A549 (cell line): Measurements from ENCODE around the gene MCM3AP. TPM values are rescaled to one million over a fixed set of nuclear protein-coding genes. Genes with fewer than 3 reads are reported as not detected.
A peak's percentile ranks its signal among the peaks of the same experiment; 100 is the strongest.

ENCODE experiments used
- BHLHE40 ChIP-seq: IDR thresholded peaks from 2 replicates; pipeline ENCODE4 v1.6.1; 2012; ENCODE audit warnings: low read depth, low read length, inconsistent platforms
- CBX2 ChIP-seq: fragments of 200-600 bp; sonication (generic); IDR thresholded peaks from 2 replicates; pipeline ENCODE4 v1.6.1; 2016; ENCODE audit warnings: low read depth, mild to moderate bottlenecking, borderline replicate concordance
- CBX8 ChIP-seq: fragments of 200-600 bp; sonication (generic); IDR thresholded peaks from 2 replicates; pipeline ENCODE4 v1.6.1; 2016
- CHD4 ChIP-seq: fragments of 200-600 bp; sonication (generic); IDR thresholded peaks from 2 replicates; pipeline ENCODE4 v1.6.1; 2016; ENCODE audit warnings: antibody characterized with exemption, mild to moderate bottlenecking, borderline replicate concordance
- EHF ChIP-seq: fragments of 250-450 bp; sonication (Bioruptor Pico); IDR thresholded peaks from 2 replicates; pipeline ENCODE4 v1.5.0; 2020; ENCODE audit warnings: mild to moderate bottlenecking
- EP300 ChIP-seq, 2 experiments: fragments of >200 bp; sonication (Bioruptor Twin); formaldehyde crosslinking; IDR thresholded peaks; 2 replicates in 1 of 2; 3 replicates in 1 of 2; pipeline ENCODE4 v1.6.1; 2016 to 2017
- FOSB ChIP-seq: fragments of 250-450 bp; sonication (Bioruptor Pico); IDR thresholded peaks from 2 replicates; pipeline ENCODE4 v1.5.0; 2020; ENCODE audit warnings: mild to moderate bottlenecking, moderate library complexity
- FOXS1 ChIP-seq: fragments of 250-450 bp; sonication (Bioruptor Pico); IDR thresholded peaks from 2 replicates; pipeline ENCODE4 v1.5.0; 2020; ENCODE audit warnings: mild to moderate bottlenecking, moderate library complexity
- GATA3 ChIP-seq: IDR thresholded peaks from 2 replicates; pipeline ENCODE4 v1.6.1; 2012; ENCODE audit warnings: borderline replicate concordance
- HDAC2 ChIP-seq: fragments of 200-600 bp; sonication (generic); IDR thresholded peaks from 2 replicates; pipeline ENCODE4 v1.6.1; 2016
- HOXA7 ChIP-seq: fragments of 250-450 bp; sonication (Bioruptor Pico); IDR thresholded peaks from 2 replicates; pipeline ENCODE4 v1.5.0; 2020; ENCODE audit warnings: mild to moderate bottlenecking, moderate library complexity
- JUNB ChIP-seq: fragments of >200 bp; sonication (Bioruptor Twin); formaldehyde crosslinking; IDR thresholded peaks from 2 replicates; pipeline ENCODE4 v1.6.1; 2016
- KDM1A ChIP-seq: fragments of 200-600 bp; sonication (generic); IDR thresholded peaks from 2 replicates; pipeline ENCODE4 v1.6.1; 2016; ENCODE audit warnings: low read depth, mild to moderate bottlenecking
- KDM5A ChIP-seq: fragments of 200-600 bp; sonication (generic); IDR thresholded peaks from 2 replicates; pipeline ENCODE4 v1.6.1; 2016; ENCODE audit warnings: antibody characterized with exemption, mild to moderate bottlenecking
- MAZ ChIP-seq: fragments of 150-350 bp; IDR thresholded peaks from 2 replicates; pipeline ENCODE4 v1.6.1; 2014; ENCODE audit warnings: antibody characterized with exemption, low read depth, low read length, borderline replicate concordance
- MYC ChIP-seq: IDR thresholded peaks from 2 replicates; pipeline ENCODE4 v1.6.1; 2012; ENCODE audit warnings: mild to moderate bottlenecking, inconsistent platforms, low read length, improper control_type of control experiment, borderline replicate concordance
- NR3C1 ChIP-seq: fragments of >200 bp; sonication (Bioruptor Twin); formaldehyde crosslinking; IDR thresholded peaks from 3 replicates; pipeline ENCODE4 v1.6.1; 2017
- POLR2AphosphoS2 ChIP-seq: conservative IDR thresholded peaks from 2 replicates; pipeline ENCODE4 v1.6.1; 2012; ENCODE audit warnings: low read length, improper control_type of control experiment, inconsistent platforms
- RAD21 ChIP-seq, 2 experiments: fragments of >200 bp in 1 of 2; sonication (Bioruptor Twin) in 1 of 2; formaldehyde crosslinking in 1 of 2; IDR thresholded peaks in 1 of 2; conservative IDR thresholded peaks in 1 of 2; 2 replicates in 1 of 2; 3 replicates in 1 of 2; pipeline ENCODE4 v1.6.1; 2012 to 2018; ENCODE audit warnings: inconsistent platforms in 1 of 2
- RCOR1 ChIP-seq: fragments of 150-350 bp; IDR thresholded peaks from 2 replicates; pipeline ENCODE4 v1.6.1; 2014; ENCODE audit warnings: antibody characterized with exemption, low read length, low read depth
- RFX5 ChIP-seq: fragments of 450-650 bp; IDR thresholded peaks from 2 replicates; pipeline ENCODE4 v1.7.1; 2014; ENCODE audit warnings: antibody characterized with exemption, mild to moderate bottlenecking, moderate library complexity
- RNF2 ChIP-seq: fragments of 200-600 bp; sonication (generic); IDR thresholded peaks from 2 replicates; pipeline ENCODE4 v1.6.1; 2016; ENCODE audit warnings: low read depth, mild to moderate bottlenecking, antibody characterized with exemption, moderate library complexity, borderline replicate concordance
- SMC3 ChIP-seq: fragments of >200 bp; sonication (Bioruptor Twin); formaldehyde crosslinking; IDR thresholded peaks from 3 replicates; pipeline ENCODE4 v1.6.1; 2018; ENCODE audit warnings: inconsistent platforms
- SREBF2 ChIP-seq: fragments of 450-650 bp; IDR thresholded peaks from 2 replicates; pipeline ENCODE4 v1.6.1; 2014; ENCODE audit warnings: mild to moderate bottlenecking, moderate library complexity
- TFCP2L1 ChIP-seq: fragments of 250-450 bp; sonication (Bioruptor Pico); IDR thresholded peaks from 2 replicates; pipeline ENCODE4 v1.5.0; 2021; ENCODE audit warnings: mild to moderate bottlenecking
- TP53 ChIP-seq: fragments of 250-450 bp; sonication (Bioruptor Pico); IDR thresholded peaks from 2 replicates; pipeline ENCODE4 v1.5.0; 2021; ENCODE audit warnings: mild to moderate bottlenecking, moderate library complexity
- ZC3H11A ChIP-seq: fragments of 450-650 bp; IDR thresholded peaks from 2 replicates; pipeline ENCODE4 v1.6.1; 2014; ENCODE audit warnings: antibody characterized with exemption, mild to moderate bottlenecking
- ZFP36 ChIP-seq: fragments of 450-650 bp; IDR thresholded peaks from 2 replicates; pipeline ENCODE4 v1.6.1; 2014; ENCODE audit warnings: borderline replicate concordance; ENCODE audit not compliant: partially characterized antibody
- ZNF302 ChIP-seq: fragments of 250-450 bp; sonication (Bioruptor Pico); IDR thresholded peaks from 2 replicates; pipeline ENCODE4 v1.9.0; 2021; ENCODE audit warnings: inconsistent platforms, mild to moderate bottlenecking, moderate library complexity
- ZSCAN20 ChIP-seq: fragments of 250-450 bp; sonication (Bioruptor Pico); IDR thresholded peaks from 2 replicates; pipeline ENCODE4 v1.8.0; 2022; ENCODE audit warnings: mild to moderate bottlenecking, moderate library complexity
- polyA plus RNA-seq, 4 experiments: library from polyadenylated mRNA; depleted of rRNA in 3 of 4; stranded (reverse); fragments of >200 nt; fragmentation: RNase III in 1 of 4; extraction: RNeasy Plus Mini Kit Qiagen cat#74134 plus additional on column Dnase treatment in 1 of 4; gene quantifications; 2 replicates in 3 of 4; 3 replicates in 1 of 4; pipeline ENCODE4 v1.2.3, GENCODE V29; 2011 to 2017
- TF ChIP-seq, protein P1 (sequence below): fragments of >200 bp; sonication (Bioruptor Twin); formaldehyde crosslinking; IDR thresholded peaks from 3 replicates; pipeline ENCODE4 v1.6.1; 2016
- TF ChIP-seq, protein P2 (sequence below): fragments of >200 bp; sonication (Bioruptor Twin); formaldehyde crosslinking; IDR thresholded peaks from 2 replicates; pipeline ENCODE4 v1.6.1; 2016
- TF ChIP-seq, protein P3 (sequence below): IDR thresholded peaks from 2 replicates; pipeline ENCODE4 v1.6.1; 2012; ENCODE audit warnings: low read depth, borderline replicate concordance
- TF ChIP-seq, protein P4 (sequence below): IDR thresholded peaks from 2 replicates; pipeline ENCODE4 v1.6.1; 2012
- TF ChIP-seq, protein P5 (sequence below): IDR thresholded peaks from 2 replicates; pipeline ENCODE4 v1.6.1; 2012
- TF ChIP-seq, protein P6 (sequence below): fragments of 250-450 bp; sonication (Bioruptor Pico); IDR thresholded peaks from 2 replicates; pipeline ENCODE4 v1.5.0; 2020; ENCODE audit warnings: low read depth, mild to moderate bottlenecking, moderate library complexity
- TF ChIP-seq, protein P7 (sequence below): fragments of 200-600 bp; sonication (generic); IDR thresholded peaks from 2 replicates; pipeline ENCODE4 v1.6.1; 2016; ENCODE audit warnings: antibody characterized with exemption, mild to moderate bottlenecking, moderate library complexity

The MCM3AP gene
- polyA plus RNA-seq, 2 of the 4 experiments (the other 2 are of a cell fraction), result 41.2 to 43.6 TPM

DNA sequence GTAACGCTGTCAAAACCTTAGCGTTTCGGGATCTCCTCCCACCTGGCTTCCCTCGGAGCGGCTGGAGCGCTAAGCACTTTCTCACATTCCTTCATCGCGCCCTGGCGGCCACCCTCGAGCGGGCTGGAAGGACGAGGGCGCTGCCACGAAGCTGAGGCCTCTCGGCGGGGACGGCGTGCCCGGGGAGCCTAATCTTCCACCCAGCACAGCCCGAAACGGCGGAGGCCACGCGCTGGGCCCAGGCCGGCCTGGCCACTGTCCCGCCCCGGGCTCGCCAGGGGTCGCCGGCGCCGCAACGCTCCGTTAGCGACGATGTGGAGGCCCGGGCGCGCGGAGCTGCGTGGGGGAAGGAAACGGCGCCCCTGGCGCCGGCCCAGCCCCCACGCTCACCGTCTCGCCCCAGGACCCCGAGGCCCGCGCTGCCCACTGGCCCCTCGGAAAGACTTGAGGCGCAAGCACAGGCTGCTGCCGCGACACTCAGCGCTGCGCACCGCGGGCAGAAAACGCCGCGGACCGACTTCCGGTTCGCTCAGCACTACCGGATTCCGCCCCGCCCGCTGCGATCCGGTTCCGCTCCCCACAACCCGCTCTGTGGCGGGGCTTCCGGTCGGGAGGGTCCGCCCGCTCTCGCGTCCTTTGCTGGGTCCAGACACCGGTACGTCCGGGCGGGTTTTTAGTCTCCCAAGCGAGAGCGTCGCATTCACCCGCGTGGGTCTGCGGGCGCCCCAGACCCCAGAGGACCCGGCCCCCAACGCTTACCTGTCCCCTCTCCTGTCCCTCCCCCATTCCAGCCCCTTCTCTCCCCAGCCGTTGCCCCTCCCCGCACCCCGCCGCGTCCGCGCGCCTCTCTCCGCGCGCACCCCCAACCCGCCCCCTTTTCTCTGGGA is 593 bp upstream of the MCM3AP start, which contains the start of gene YBEY (continued):
- TF ChIP-seq, protein P1, sequence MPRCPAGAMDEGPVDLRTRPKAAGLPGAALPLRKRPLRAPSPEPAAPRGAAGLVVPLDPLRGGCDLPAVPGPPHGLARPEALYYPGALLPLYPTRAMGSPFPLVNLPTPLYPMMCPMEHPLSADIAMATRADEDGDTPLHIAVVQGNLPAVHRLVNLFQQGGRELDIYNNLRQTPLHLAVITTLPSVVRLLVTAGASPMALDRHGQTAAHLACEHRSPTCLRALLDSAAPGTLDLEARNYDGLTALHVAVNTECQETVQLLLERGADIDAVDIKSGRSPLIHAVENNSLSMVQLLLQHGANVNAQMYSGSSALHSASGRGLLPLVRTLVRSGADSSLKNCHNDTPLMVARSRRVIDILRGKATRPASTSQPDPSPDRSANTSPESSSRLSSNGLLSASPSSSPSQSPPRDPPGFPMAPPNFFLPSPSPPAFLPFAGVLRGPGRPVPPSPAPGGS, result peak; percentile 79; the same call in 2 of the 3 replicates
- TF ChIP-seq, protein P2, sequence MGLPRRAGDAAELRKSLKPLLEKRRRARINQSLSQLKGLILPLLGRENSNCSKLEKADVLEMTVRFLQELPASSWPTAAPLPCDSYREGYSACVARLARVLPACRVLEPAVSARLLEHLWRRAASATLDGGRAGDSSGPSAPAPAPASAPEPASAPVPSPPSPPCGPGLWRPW, result no peak
- no peak for TF ChIP-seq SMC3
- no peak for TF ChIP-seq HDAC2
- TF ChIP-seq TFCP2L1 (CRISPR knock-in tag), result no peak
- TF ChIP-seq, protein P3, sequence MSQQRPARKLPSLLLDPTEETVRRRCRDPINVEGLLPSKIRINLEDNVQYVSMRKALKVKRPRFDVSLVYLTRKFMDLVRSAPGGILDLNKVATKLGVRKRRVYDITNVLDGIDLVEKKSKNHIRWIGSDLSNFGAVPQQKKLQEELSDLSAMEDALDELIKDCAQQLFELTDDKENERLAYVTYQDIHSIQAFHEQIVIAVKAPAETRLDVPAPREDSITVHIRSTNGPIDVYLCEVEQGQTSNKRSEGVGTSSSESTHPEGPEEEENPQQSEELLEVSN, result 0 out of 2 replicates have a peak, but pooled peaks have one; percentile 48
- no peak for TF ChIP-seq RAD21 (conservative IDR thresholded peaks at IDR 0.05 in 1 of 2, IDR thresholded peaks at IDR 0.05 in 1 of 2)
- no peak for TF ChIP-seq HOXA7 (CRISPR knock-in tag)
- no peak for TF ChIP-seq BHLHE40
- TF ChIP-seq POLR2AphosphoS2, result no peak
- TF ChIP-seq ZNF302 (CRISPR knock-in tag), result no peak
- no peak for TF ChIP-seq JUNB
- no peak for TF ChIP-seq CBX8
- no peak for TF ChIP-seq RFX5
- no peak for TF ChIP-seq ZFP36
- no peak for TF ChIP-seq RNF2
- TF ChIP-seq KDM1A, result no peak
- TF ChIP-seq FOSB, result no peak
- no peak for TF ChIP-seq NR3C1
- peak; percentile 72; the same call in 1 of the 2 replicates for TF ChIP-seq KDM5A
- no peak for TF ChIP-seq CHD4
- no peak for TF ChIP-seq RCOR1
- no peak for TF ChIP-seq TP53 (CRISPR knock-in tag)
- peak; percentile 14; the same call in 1 of the 2 replicates for TF ChIP-seq GATA3
- TF ChIP-seq CBX2, result no peak
- TF ChIP-seq EHF (CRISPR knock-in tag), result no peak
- TF ChIP-seq FOXS1 (CRISPR knock-in tag), result no peak
- TF ChIP-seq MAZ, result peak; percentile 77; the same call in 1 of the 2 replicates
- TF ChIP-seq, protein P4, sequence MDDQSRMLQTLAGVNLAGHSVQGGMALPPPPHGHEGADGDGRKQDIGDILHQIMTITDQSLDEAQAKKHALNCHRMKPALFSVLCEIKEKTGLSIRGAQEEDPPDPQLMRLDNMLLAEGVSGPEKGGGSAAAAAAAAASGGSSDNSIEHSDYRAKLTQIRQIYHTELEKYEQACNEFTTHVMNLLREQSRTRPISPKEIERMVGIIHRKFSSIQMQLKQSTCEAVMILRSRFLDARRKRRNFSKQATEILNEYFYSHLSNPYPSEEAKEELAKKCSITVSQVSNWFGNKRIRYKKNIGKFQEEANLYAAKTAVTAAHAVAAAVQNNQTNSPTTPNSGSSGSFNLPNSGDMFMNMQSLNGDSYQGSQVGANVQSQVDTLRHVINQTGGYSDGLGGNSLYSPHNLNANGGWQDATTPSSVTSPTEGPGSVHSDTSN, result no peak
- TF ChIP-seq, protein P5, sequence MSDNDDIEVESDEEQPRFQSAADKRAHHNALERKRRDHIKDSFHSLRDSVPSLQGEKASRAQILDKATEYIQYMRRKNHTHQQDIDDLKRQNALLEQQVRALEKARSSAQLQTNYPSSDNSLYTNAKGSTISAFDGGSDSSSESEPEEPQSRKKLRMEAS, result peak; percentile 83
- TF ChIP-seq, protein P6, sequence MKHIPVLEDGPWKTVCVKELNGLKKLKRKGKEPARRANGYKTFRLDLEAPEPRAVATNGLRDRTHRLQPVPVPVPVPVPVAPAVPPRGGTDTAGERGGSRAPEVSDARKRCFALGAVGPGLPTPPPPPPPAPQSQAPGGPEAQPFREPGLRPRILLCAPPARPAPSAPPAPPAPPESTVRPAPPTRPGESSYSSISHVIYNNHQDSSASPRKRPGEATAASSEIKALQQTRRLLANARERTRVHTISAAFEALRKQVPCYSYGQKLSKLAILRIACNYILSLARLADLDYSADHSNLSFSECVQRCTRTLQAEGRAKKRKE (CRISPR knock-in tag), result no peak
- TF ChIP-seq MYC, result peak; percentile 71
- TF ChIP-seq, protein P7, sequence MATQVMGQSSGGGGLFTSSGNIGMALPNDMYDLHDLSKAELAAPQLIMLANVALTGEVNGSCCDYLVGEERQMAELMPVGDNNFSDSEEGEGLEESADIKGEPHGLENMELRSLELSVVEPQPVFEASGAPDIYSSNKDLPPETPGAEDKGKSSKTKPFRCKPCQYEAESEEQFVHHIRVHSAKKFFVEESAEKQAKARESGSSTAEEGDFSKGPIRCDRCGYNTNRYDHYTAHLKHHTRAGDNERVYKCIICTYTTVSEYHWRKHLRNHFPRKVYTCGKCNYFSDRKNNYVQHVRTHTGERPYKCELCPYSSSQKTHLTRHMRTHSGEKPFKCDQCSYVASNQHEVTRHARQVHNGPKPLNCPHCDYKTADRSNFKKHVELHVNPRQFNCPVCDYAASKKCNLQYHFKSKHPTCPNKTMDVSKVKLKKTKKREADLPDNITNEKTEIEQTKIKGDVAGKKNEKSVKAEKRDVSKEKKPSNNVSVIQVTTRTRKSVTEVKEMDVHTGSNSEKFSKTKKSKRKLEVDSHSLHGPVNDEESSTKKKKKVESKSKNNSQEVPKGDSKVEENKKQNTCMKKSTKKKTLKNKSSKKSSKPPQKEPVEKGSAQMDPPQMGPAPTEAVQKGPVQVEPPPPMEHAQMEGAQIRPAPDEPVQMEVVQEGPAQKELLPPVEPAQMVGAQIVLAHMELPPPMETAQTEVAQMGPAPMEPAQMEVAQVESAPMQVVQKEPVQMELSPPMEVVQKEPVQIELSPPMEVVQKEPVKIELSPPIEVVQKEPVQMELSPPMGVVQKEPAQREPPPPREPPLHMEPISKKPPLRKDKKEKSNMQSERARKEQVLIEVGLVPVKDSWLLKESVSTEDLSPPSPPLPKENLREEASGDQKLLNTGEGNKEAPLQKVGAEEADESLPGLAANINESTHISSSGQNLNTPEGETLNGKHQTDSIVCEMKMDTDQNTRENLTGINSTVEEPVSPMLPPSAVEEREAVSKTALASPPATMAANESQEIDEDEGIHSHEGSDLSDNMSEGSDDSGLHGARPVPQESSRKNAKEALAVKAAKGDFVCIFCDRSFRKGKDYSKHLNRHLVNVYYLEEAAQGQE, result peak; percentile 57
- no peak for TF ChIP-seq ZC3H11A
- TF ChIP-seq EP300 (IDR thresholded peaks at IDR 0.05), result no peak
- TF ChIP-seq ZSCAN20, result no peak
- no peak for TF ChIP-seq SREBF2
